ENCODE data around the gene PNPT1. TPM values are rescaled to one million over a fixed set of nuclear protein-coding genes. Genes with fewer than 3 reads are reported as not detected.

The PNPT1 gene
- total RNA-seq, 2 experiments from 2014 or later: 10.2 to 10.3 TPM

GRCh38 chr2:55729136-55729685 is 35.6 kb upstream of the PNPT1 start:
- H3K9me3 ChIP-seq (ENCODE audit: control insufficient read depth in 1 of 2, insufficient read depth in 1 of 2, low read length in 2 of 2): no peaks in the 10 kb centered on the region
- no peaks in the 10 kb centered on the region for H3K4me1 Mint-ChIP-seq (ENCODE audit: low read depth)
- peaks cover 17% of the 10 kb centered on the region for H3K27me3 Mint-ChIP-seq
- H3K9me3 Mint-ChIP-seq: no peaks in the 10 kb centered on the region
- no peaks in the 10 kb centered on the region for H3K4me1 ChIP-seq (ENCODE audit: insufficient read depth, low read length)
- no peak overlapping the region for H3K27ac Mint-ChIP-seq
- H3K27me3 ChIP-seq (ENCODE audit: control insufficient read depth in 1 of 2, insufficient read depth in 2 of 2, low read length in 2 of 2): peaks cover 0 to 3% of the 10 kb centered on the region in 2 experiments
- no peaks in the 10 kb centered on the region for H3K36me3 Mint-ChIP-seq (ENCODE audit: low read depth)
- ChIA-PET CTCF (interaction anchor here (0.6 kb wide), 1 partner anchor 1991 kb away, joined by 3 read pairs; no protein-coding TSS in a partner anchor), POLR2A (no interaction called here)
- ATAC-seq (ENCODE audit: poor library complexity) (no peak), DNase-seq (no peak)
- no peak overlapping the region for H3K4me3 ChIP-seq (ENCODE audit: low read length)
- H3K4me3 Mint-ChIP-seq: no peak overlapping the region
- no peaks in the 10 kb centered on the region for H3K36me3 ChIP-seq (ENCODE audit: insufficient read depth, low read length)
- TF ChIP-seq, protein P1, sequence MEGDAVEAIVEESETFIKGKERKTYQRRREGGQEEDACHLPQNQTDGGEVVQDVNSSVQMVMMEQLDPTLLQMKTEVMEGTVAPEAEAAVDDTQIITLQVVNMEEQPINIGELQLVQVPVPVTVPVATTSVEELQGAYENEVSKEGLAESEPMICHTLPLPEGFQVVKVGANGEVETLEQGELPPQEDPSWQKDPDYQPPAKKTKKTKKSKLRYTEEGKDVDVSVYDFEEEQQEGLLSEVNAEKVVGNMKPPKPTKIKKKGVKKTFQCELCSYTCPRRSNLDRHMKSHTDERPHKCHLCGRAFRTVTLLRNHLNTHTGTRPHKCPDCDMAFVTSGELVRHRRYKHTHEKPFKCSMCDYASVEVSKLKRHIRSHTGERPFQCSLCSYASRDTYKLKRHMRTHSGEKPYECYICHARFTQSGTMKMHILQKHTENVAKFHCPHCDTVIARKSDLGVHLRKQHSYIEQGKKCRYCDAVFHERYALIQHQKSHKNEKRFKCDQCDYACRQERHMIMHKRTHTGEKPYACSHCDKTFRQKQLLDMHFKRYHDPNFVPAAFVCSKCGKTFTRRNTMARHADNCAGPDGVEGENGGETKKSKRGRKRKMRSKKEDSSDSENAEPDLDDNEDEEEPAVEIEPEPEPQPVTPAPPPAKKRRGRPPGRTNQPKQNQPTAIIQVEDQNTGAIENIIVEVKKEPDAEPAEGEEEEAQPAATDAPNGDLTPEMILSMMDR (IDR thresholded peaks at IDR 0.05): no peak
- intact Hi-C loops (cut with DNase I, micrococcal nuclease): no loop called here
- no peak overlapping the region for H3K27ac ChIP-seq (ENCODE audit: low read depth in 1 of 2, low read length in 2 of 2)

DNA sequence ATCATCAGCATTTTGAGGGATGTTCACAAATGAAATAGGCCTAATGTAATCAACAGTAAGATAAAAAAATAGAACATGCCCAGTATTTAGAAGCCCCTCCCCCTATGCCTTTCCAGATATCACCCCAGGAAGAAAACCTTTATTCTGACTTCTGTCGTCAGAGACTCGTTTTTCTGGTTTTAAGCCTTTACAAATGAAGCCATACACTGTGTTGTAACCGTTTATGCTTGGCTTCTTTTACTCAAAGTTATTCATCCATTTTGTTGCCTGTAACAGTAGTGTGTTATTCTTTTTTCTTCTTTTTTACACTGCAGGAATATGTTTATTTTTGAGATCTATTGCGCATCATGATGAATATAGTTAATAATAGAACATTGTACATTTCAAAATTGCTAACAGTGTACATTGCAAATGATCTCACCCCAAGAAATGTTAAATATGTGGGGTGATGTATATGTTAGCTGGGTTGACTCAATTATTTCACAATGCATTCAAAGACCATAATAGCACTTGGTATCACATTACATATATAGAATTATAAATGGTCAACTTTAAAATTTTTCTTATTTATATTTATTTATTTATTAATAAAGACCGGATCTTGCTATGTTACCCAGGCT is 28.1 kb upstream of the PNPT1 start:
- no peaks in the 10 kb centered on the region for H3K27me3 ChIP-seq (ENCODE audit: control insufficient read depth in 1 of 2, insufficient read depth in 2 of 2, low read length in 2 of 2)
- Mint-ChIP-seq H3K4me1 (ENCODE audit: low read depth) (no peaks in the 10 kb centered on the region), H3K4me3 (no peak overlapping the region), H3K9me3 (no peaks in the 10 kb centered on the region), H3K27me3 (peaks cover 21% of the 10 kb centered on the region), H3K27ac (no peak overlapping the region), H3K36me3 (ENCODE audit: low read depth) (no peaks in the 10 kb centered on the region)
- ChIA-PET CTCF (no interaction called here), POLR2A (no interaction called here)
- no peak overlapping the region for H3K4me3 ChIP-seq (ENCODE audit: low read length)
- intact Hi-C loops (cut with DNase I, micrococcal nuclease): loop anchor here in 1 of 2 experiments (2.0 kb wide), 1 partner anchor 1791 kb away; no protein-coding TSS in a partner anchor
- H3K27ac ChIP-seq (ENCODE audit: low read depth in 1 of 2, low read length in 2 of 2): no peak overlapping the region
- no peak for DNase-seq
- H3K9me3 ChIP-seq (ENCODE audit: control insufficient read depth in 1 of 2, insufficient read depth in 1 of 2, low read length in 2 of 2): no peaks in the 10 kb centered on the region
- TF ChIP-seq, protein P1 (IDR thresholded peaks at IDR 0.05): no peak
- H3K4me1 ChIP-seq (ENCODE audit: insufficient read depth, low read length): no peaks in the 10 kb centered on the region
- ATAC-seq (ENCODE audit: poor library complexity): no peak
- no peaks in the 10 kb centered on the region for H3K36me3 ChIP-seq (ENCODE audit: insufficient read depth, low read length)

- no peak overlapping the region for H3K27ac ChIP-seq (ENCODE audit: low read depth in 1 of 2, low read length in 2 of 2)
- H3K36me3 Mint-ChIP-seq (ENCODE audit: low read depth): no peaks in the 10 kb centered on the region
- peaks cover 21% of the 10 kb centered on the region for H3K27me3 Mint-ChIP-seq
Observed at GRCh38 chr2:55720417-55720816, 26.8 kb upstream of the PNPT1 start.

More at GRCh38 chr2:55720417-55720816, 26.8 kb upstream of the PNPT1 start:
- ChIA-PET POLR2A (no interaction called here), CTCF (no interaction called here)
- ATAC-seq (ENCODE audit: poor library complexity): no peak
- Histone ChIP-seq H3K36me3 (ENCODE audit: insufficient read depth, low read length) (no peaks in the 10 kb centered on the region), H3K4me1 (ENCODE audit: insufficient read depth, low read length) (no peaks in the 10 kb centered on the region), H3K27me3 (ENCODE audit: control insufficient read depth in 1 of 2, insufficient read depth in 2 of 2, low read length in 2 of 2) (no peaks in the 10 kb centered on the region), H3K4me3 (ENCODE audit: low read length) (no peak overlapping the region), H3K9me3 (ENCODE audit: control insufficient read depth in 1 of 2, insufficient read depth in 1 of 2, low read length in 2 of 2) (no peaks in the 10 kb centered on the region)
- DNase-seq: no peak
- intact Hi-C loops (cut with DNase I, micrococcal nuclease): loop anchor here in 1 of 2 experiments (2.0 kb wide), 1 partner anchor 1792 kb away; no protein-coding TSS in a partner anchor
- Mint-ChIP-seq H3K4me3 (no peak overlapping the region), H3K4me1 (ENCODE audit: low read depth) (no peaks in the 10 kb centered on the region), H3K27ac (no peak overlapping the region), H3K9me3 (no peaks in the 10 kb centered on the region)
- TF ChIP-seq, protein P1 (IDR thresholded peaks at IDR 0.05): no peak
